ENCODE results near the gene HOTAIR.

- TF ChIP-seq, protein P1, sequence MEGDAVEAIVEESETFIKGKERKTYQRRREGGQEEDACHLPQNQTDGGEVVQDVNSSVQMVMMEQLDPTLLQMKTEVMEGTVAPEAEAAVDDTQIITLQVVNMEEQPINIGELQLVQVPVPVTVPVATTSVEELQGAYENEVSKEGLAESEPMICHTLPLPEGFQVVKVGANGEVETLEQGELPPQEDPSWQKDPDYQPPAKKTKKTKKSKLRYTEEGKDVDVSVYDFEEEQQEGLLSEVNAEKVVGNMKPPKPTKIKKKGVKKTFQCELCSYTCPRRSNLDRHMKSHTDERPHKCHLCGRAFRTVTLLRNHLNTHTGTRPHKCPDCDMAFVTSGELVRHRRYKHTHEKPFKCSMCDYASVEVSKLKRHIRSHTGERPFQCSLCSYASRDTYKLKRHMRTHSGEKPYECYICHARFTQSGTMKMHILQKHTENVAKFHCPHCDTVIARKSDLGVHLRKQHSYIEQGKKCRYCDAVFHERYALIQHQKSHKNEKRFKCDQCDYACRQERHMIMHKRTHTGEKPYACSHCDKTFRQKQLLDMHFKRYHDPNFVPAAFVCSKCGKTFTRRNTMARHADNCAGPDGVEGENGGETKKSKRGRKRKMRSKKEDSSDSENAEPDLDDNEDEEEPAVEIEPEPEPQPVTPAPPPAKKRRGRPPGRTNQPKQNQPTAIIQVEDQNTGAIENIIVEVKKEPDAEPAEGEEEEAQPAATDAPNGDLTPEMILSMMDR (conservative IDR thresholded peaks at IDR 0.05), result no peak
- TF ChIP-seq EZH2 (IDR thresholded peaks at IDR 0.05; ENCODE audit: low read depth), result no peak
These were observed 16.6 kb downstream of the HOTAIR start for GRCh38 chr12:53958128-53958527.

Data from PC-9 (cell line).